HEK293T (cell line): ENCODE measurements around the gene RPRD1B.

Experiments used
- CTCF ChIA-PET: fragments of 350-600 bp; formaldehyde crosslinking; extraction: SDS; loops from one replicate; lab custom pipeline; 2021; ENCODE audit warnings: antibody characterized with exemption, inconsistent platforms; lab: Yijun Ruan, JAX
- POLR2A ChIA-PET: fragments of 350-600 bp; formaldehyde crosslinking; extraction: SDS; loops from one replicate; lab custom pipeline; 2020; ENCODE audit warnings: antibody characterized with exemption, inconsistent platforms; lab: Yijun Ruan, JAX
- DNase-seq: peaks from one replicate; pipeline ENCODE4 v3.0.0; 2012; ENCODE audit warnings: mixed read lengths; ENCODE audit errors: extremely low spot score
- ARNT ChIP-seq: fragments of 450-650 bp; IDR thresholded peaks from 2 replicates; pipeline ENCODE4 v1.6.1; 2017; ENCODE audit warnings: mild to moderate bottlenecking
- BHLHE40 ChIP-seq: fragments of 450-650 bp; IDR thresholded peaks from 2 replicates; pipeline ENCODE4 v1.6.1; 2016; ENCODE audit warnings: mild to moderate bottlenecking, moderate library complexity, borderline replicate concordance
- CTBP1 ChIP-seq: fragments of 450-650 bp; IDR thresholded peaks from 2 replicates; pipeline ENCODE4 v1.6.1; 2016; ENCODE audit warnings: borderline replicate concordance
- ELF4 ChIP-seq: fragments of 450-650 bp; IDR thresholded peaks from 2 replicates; pipeline ENCODE4 v1.6.1; 2017; ENCODE audit warnings: antibody characterized with exemption
- FOXA1 ChIP-seq: fragments of 450-650 bp; IDR thresholded peaks from 2 replicates; pipeline ENCODE4 v1.6.1; 2016; ENCODE audit warnings: mild to moderate bottlenecking
- FOXK2 ChIP-seq: fragments of 450-650 bp; IDR thresholded peaks from 2 replicates; pipeline ENCODE4 v1.6.1; 2016; ENCODE audit warnings: mild to moderate bottlenecking
- FOXM1 ChIP-seq: fragments of 450-650 bp; IDR thresholded peaks from 2 replicates; pipeline ENCODE4 v1.6.1; 2017; ENCODE audit warnings: mild to moderate bottlenecking, borderline replicate concordance
- HDGF ChIP-seq: fragments of 450-650 bp; IDR thresholded peaks from 2 replicates; pipeline ENCODE4 v1.6.1; 2017; ENCODE audit warnings: antibody characterized with exemption, borderline replicate concordance
- L3MBTL2 ChIP-seq: fragments of 450-650 bp; conservative IDR thresholded peaks from 2 replicates; pipeline ENCODE4 v1.6.1; 2016; ENCODE audit warnings: mild to moderate bottlenecking
- LEF1 ChIP-seq: fragments of 450-650 bp; IDR thresholded peaks from 2 replicates; pipeline ENCODE4 v1.6.1; 2017; ENCODE audit warnings: mild to moderate bottlenecking, borderline replicate concordance
- NFRKB ChIP-seq: fragments of 450-650 bp; IDR thresholded peaks from 2 replicates; pipeline ENCODE4 v1.6.1; 2016; ENCODE audit warnings: mild to moderate bottlenecking, moderate library complexity
- SP1 ChIP-seq: fragments of 450-650 bp; IDR thresholded peaks from 2 replicates; pipeline ENCODE4 v1.6.1; 2017
- SUZ12 ChIP-seq: fragments of 450-650 bp; IDR thresholded peaks from 2 replicates; pipeline ENCODE4 v1.6.1; 2016; ENCODE audit warnings: mild to moderate bottlenecking
- TARDBP ChIP-seq: fragments of 450-650 bp; IDR thresholded peaks from 2 replicates; pipeline ENCODE4 v1.6.1; 2016
- ZNF384 ChIP-seq: fragments of 450-650 bp; IDR thresholded peaks from 2 replicates; pipeline ENCODE4 v1.6.1; 2016
- TF ChIP-seq, protein P1 (sequence below): fragments of 450-650 bp; IDR thresholded peaks from 2 replicates; pipeline ENCODE4 v1.6.1; 2016

RPRD1B gene

GRCh38 chr20:38116409-38117165, 83.0 kb downstream of the RPRD1B start:
- CTCF ChIA-PET = no interaction called here
- POLR2A ChIA-PET = no interaction called here

GRCh38 chr20:38117205-38117604, 83.7 kb downstream of the RPRD1B start:
- TF ChIP-seq FOXA1 = no peak
- no peak for TF ChIP-seq SP1
- no peak for TF ChIP-seq NFRKB
- TF ChIP-seq BHLHE40 = no peak
- no peak for TF ChIP-seq L3MBTL2
- TF ChIP-seq CTBP1 = no peak
- no peak for TF ChIP-seq FOXM1
- TF ChIP-seq ARNT = no peak
- TF ChIP-seq, protein P1, sequence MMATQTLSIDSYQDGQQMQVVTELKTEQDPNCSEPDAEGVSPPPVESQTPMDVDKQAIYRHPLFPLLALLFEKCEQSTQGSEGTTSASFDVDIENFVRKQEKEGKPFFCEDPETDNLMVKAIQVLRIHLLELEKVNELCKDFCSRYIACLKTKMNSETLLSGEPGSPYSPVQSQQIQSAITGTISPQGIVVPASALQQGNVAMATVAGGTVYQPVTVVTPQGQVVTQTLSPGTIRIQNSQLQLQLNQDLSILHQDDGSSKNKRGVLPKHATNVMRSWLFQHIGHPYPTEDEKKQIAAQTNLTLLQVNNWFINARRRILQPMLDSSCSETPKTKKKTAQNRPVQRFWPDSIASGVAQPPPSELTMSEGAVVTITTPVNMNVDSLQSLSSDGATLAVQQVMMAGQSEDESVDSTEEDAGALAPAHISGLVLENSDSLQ = no peak
- no peak for TF ChIP-seq ZNF384
- TF ChIP-seq FOXK2 = no peak
- TF ChIP-seq SUZ12 = no peak
- no peak for TF ChIP-seq LEF1
- no peak for DNase-seq
- POLR2A ChIA-PET = no interaction called here
- CTCF ChIA-PET = no interaction called here

More at GRCh38 chr20:38116409-38117165, 83.0 kb downstream of the RPRD1B start:
- TF ChIP-seq SUZ12 (no peak), FOXA1 (no peak), ELF4 (no peak), NFRKB (no peak), L3MBTL2 (no peak), FOXK2 (no peak), LEF1 (no peak), HDGF (no peak), BHLHE40 (no peak), ARNT (no peak), SP1 (no peak), ZNF384 (no peak), FOXM1 (no peak), CTBP1 (no peak), TARDBP (no peak)
- TF ChIP-seq, protein P1 = no peak
- no peak for DNase-seq

DNA sequence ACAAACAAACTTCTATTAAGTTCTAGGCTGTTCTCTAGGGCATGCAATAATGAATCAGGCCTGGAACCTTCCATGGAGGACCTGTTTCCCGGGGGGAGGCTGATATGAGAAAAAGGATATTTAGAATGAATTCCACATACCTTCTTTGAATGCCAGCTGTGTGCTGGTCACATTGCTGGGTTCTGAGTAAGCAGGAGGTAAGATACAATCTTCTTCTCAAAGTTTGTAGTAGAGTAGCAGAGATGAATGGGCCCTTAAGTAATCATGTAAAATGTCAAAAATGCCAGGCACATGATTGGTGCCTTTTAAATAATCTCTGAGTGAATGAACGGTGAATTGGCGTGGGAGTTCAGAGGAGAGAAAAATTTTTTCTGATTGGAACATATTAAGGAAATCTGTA, 84.1 kb downstream of the RPRD1B start:
- CTCF ChIA-PET = no interaction called here
- no peak for DNase-seq
- POLR2A ChIA-PET = no interaction called here
- TF ChIP-seq CTBP1 = no peak
- TF ChIP-seq, protein P1 = no peak
- no peak for TF ChIP-seq TARDBP

GRCh38 chr20:38119446-38119845, 85.9 kb downstream of the RPRD1B start:
- CTCF ChIA-PET = no interaction called here
- POLR2A ChIA-PET = no interaction called here
- no peak for DNase-seq
- TF ChIP-seq FOXK2 = no peak
- no peak for TF ChIP-seq FOXA1
- TF ChIP-seq FOXM1 = no peak
- TF ChIP-seq SP1 = no peak
- no peak for TF ChIP-seq BHLHE40
- TF ChIP-seq ELF4 = no peak
- TF ChIP-seq NFRKB = no peak
- no peak for TF ChIP-seq TARDBP
- TF ChIP-seq CTBP1 = no peak
- no peak for TF ChIP-seq SUZ12
- TF ChIP-seq, protein P1 = no peak
- TF ChIP-seq L3MBTL2 = no peak

DNA sequence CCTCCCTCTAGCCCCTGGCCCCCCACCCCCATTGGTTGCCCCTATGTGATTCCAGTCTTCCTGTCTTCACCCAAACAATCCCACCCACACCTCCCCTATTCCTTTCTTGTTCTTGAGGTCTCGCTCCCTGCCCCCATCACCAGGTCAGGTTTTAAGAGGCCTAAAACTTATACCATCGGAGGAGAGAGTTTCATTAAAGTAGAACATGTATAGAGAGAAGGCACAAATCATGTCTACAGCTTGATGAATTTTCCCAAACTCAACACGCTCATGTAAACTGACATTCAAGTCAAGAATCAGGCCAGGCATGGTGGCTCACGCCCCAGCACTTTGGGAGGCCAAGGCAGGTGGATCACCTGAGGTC, 87.1 kb downstream of the RPRD1B start:
- TF ChIP-seq TARDBP = no peak
- no peak for TF ChIP-seq BHLHE40
- no peak for TF ChIP-seq HDGF
- no peak for TF ChIP-seq SP1
- no peak for TF ChIP-seq ZNF384
- TF ChIP-seq FOXA1 = no peak
- no peak for TF ChIP-seq SUZ12
- no peak for TF ChIP-seq L3MBTL2
- TF ChIP-seq ELF4 = no peak
- no peak for TF ChIP-seq CTBP1
- TF ChIP-seq ARNT = no peak
- no peak for TF ChIP-seq LEF1
- no peak for TF ChIP-seq FOXM1
- no peak for TF ChIP-seq FOXK2
- TF ChIP-seq NFRKB = no peak
- TF ChIP-seq, protein P1 = no peak
- CTCF ChIA-PET = no interaction called here
- POLR2A ChIA-PET = no interaction called here
- DNase-seq = no peak
